GM19193 (cell line): ENCODE results near the gene LARP4.

Experiments
- POLR2A ChIP-seq: IDR thresholded peaks from 4 replicates; pipeline ENCODE4 v1.6.1; 2011; ENCODE audit not compliant: insufficient read depth, insufficient read length; ENCODE audit errors: extremely low read depth

Gene LARP4

GRCh38 chr12:50508414-50508813 lies 107.7 kb downstream of the LARP4 start:
- TF ChIP-seq POLR2A = no peak

DNA sequence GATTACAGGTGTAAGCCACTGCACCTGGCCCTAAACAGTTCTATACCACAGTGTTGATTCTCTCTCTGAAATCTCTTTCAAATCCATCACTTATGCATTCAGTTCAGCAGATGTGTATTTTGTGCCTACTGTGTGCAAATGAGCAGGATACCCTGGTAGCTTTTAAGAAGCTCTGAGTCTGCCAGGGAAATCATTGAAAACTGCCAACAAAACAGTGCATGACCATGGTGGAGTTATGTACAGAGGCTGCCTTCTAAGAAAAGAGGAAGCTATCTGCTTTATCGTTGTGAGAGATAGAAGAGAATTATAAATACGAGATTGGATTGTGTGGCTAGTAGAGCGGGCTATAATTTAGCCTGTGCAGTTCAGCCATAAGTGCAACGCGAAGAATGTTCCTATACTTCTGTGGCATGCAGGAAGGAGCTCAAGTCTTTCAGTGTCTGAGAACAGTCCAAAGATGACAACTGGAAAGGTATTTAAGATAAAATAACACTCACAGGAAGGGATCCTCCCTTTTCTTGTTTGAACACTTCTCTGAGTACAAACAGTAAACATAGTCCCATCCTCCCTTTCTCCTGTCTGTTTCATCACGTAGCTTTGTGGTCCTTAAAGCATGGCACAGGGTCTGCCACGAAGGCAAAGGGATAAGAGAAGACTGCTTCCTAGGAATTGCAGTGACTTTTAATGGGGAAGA lies 108.4 kb downstream of the LARP4 start:
- no peak for TF ChIP-seq POLR2A

GRCh38 chr12:50514526-50515276 lies 114.0 kb downstream of the LARP4 start:
- TF ChIP-seq POLR2A = no peak

DNA sequence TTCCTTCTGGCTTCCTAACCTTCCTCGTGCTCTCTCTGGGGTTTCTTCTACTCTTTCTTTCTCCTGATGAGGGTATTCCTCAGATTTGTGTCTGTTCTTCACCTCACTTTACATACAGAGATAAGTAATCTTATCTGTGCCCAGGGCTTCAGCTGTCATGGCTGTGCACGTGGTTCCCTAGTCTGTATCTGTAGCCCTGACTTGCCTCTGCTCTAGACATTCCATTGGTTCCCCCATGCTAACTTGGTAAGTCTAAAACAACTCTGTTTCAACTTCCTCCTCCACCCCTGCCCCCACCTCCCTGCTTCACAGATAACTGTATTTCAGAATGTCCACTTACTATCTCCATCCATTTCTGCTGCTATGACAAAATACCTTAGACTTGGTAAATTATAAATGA lies 114.9 kb downstream of the LARP4 start:
- no peak for TF ChIP-seq POLR2A

DNA sequence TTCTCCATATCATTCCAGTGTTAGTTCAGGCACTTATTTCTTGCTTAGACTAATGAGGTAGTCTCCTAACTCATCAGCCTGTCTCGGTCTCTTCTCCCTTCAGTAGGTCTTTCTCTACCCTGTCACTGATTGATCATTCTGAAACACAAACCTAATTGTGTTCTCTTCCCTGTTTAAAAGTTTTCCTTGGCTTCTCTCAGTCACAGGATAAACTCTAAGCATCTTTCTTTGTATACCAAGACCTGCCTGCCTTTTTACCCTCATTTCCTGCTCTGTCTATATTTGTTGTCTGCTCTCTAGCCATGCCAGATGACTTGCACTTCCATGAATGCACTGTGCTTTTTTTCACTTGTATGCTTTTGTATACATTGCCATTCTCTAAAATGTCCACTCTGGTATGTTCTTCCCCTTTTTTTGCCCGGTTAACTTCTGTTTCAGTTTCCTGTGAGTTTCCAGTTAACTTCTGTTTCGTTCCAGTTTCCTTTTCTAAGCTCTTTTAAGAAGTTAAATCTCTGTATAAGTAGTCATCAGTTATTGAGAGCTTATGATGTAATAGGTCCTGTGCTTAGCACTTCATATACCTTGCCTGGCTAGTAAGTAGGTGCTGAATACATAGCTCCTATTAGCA lies 116.8 kb downstream of the LARP4 start:
- TF ChIP-seq POLR2A = no peak

GRCh38 chr12:50518090-50518489 lies 117.4 kb downstream of the LARP4 start:
- TF ChIP-seq POLR2A = no peak

DNA sequence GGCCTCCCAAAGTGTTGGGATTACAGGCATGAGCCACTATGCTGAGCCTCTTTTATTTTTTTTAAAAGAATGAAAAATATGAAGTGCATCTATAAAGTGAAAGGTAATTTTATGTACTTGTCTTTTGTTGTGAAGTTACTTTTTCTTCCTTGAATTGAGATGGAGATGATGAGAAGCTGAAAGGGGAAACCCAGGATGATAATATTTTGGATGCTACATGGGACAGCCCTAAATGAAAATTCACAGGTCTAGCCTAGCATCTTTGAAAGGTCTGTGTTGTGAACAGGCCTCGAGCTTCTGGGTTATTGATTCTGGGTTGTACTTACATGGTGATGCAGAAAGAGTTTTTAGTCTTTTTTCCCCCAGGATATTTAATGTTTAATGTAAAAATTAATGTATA lies 118.7 kb downstream of the LARP4 start:
- no peak for TF ChIP-seq POLR2A

DNA sequence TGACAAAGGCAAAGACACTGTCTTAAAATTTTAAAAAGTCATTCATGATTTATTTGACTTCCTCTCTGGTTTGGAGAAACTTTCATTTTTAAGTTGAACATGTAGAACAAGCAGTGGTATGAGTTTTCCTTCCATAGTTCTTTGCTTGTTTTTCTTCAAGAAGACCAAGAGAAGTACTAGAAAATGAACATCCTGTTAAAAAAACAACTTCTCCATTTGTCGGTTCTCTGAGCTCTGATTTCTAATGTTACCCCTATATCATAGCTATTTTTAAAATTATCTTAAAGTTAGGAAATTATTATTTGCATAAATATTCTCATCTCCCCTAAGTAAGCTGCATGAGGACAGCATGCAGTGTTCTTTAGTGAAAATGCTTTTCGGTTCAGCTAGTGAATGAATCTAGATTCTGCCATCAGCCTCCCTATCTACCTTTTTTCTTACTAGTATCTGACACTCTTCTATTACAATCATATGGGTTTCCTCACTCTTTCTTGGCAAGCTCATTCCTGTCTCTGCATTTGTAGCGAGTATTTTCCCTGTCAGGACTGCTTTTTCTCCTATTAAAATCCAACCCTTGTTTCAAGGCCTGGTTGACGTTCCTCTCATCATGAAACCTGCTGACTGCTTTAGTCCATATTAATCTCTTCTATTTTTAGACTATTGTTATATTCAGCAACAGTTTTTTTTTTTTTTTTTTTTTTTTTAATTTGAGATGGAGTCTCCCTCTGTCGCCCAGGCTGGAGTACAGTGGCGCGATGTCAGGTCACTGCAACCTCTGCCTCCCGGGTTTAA lies 119.9 kb downstream of the LARP4 start:
- no peak for TF ChIP-seq POLR2A

- TF ChIP-seq POLR2A = no peak
Measured at GRCh38 chr12:50523772-50524171, 123.1 kb downstream of the LARP4 start.

DNA sequence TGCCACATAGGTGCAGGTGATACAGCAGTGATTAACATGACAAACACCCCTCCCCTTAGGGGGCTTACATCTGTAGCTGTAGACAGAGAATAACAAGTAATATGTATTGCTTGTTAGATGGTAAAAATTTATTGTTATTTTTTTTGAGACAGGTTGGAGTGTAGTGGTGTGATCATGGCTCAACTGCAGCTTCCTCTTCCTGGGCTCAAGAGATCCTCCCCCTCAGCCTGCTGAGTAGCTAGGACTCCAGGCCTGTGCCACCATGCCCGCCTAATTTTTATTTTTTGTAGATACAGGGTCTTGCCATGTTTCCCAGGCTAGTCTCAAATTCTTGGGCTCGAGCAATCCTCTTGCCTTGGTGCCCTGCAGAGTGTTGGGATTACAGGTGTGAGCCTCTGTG lies 123.9 kb downstream of the LARP4 start:
- TF ChIP-seq POLR2A = no peak

- TF ChIP-seq POLR2A = no peak
Measured at GRCh38 chr12:50525422-50525821, 124.7 kb downstream of the LARP4 start.

DNA sequence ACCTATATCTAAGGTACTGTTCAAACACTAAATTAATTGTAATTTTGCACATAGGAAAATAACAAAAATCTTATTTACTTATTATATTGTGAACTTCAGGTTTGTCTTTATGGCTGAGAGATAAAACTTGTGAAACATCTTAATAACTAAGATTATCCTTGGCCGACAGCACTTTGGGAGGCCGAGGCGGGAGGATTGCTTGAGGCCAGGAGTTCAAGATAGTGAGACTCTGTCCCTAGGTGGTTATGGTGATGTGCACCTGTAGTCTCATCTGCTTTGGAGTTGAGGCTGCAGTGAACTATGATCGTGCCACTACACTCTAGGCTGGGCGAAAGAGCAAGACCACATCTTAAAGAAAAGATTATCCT lies 126.7 kb downstream of the LARP4 start:
- no peak for TF ChIP-seq POLR2A

DNA sequence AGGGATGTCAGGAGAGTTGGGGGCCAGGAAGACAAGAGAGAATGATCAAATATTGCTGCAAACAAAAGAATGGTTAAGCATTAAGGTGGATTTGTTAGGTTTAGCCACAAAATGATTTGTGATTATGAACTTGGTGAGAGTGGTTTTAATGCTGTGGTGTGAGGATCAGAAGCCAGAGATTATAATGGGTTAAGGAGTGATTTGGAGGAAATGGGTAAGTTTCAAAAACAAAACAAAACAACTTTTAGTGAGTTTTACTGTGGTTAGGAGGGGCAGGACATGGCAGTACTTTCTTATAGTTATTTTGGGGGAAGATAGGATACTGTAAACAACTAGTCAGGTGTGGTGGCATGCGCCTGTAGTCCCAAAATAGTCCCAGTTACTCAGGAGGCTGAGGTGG lies 128.1 kb downstream of the LARP4 start:
- TF ChIP-seq POLR2A = no peak

- TF ChIP-seq POLR2A = no peak
Measured at GRCh38 chr12:50529345-50529744, 128.7 kb downstream of the LARP4 start.
